Measurements from ENCODE around the gene SMC1B. TPM values are rescaled to one million over a fixed set of nuclear protein-coding genes. Genes with fewer than 3 reads are reported as not detected.
"Not testable (repeated sequence)": the region's sequence is repeated elsewhere in the genome, so short reads cannot be mapped to it uniquely, and the experiment has no call there.

SMC1B gene
- total RNA-seq, 2 donors from 2014 or later, result 0.07 to 0.14 TPM

GRCh38 chr22:45340323-45340722 lies 73.1 kb downstream of the SMC1B start:
- ATAC-seq (no peak), DNase-seq (ENCODE audit: low spot score) (no peak)
- Mint-ChIP-seq H3K27me3 (no peaks in the 10 kb centered on the region), H3K4me3 (no peak overlapping the region), H3K4me1 (ENCODE audit: low read depth in 2 of 2) (no peaks in the 10 kb centered on the region), H3K36me3 (peaks cover 16% of the 10 kb centered on the region), H3K9me3 (no peaks in the 10 kb centered on the region), H3K27ac (no peak overlapping the region)

- DNase-seq (ENCODE audit: low spot score), result no peak
- no peak overlapping the region for H3K4me3 Mint-ChIP-seq
- H3K27me3 Mint-ChIP-seq, result no peaks in the 10 kb centered on the region
- H3K9me3 Mint-ChIP-seq, result no peaks in the 10 kb centered on the region
- H3K27ac Mint-ChIP-seq, result no peak overlapping the region
- no peak for ATAC-seq
- H3K4me1 Mint-ChIP-seq (ENCODE audit: low read depth in 2 of 2), result peaks cover 0 to 6% of the 10 kb centered on the region in 2 donors
- peaks cover 21% of the 10 kb centered on the region for H3K36me3 Mint-ChIP-seq
These were observed 74.6 kb downstream of the SMC1B start for GRCh38 chr22:45338795-45339194.

- Mint-ChIP-seq H3K4me3 (no peak overlapping the region), H3K4me1 (ENCODE audit: low read depth in 2 of 2) (peaks cover 0 to 6% of the 10 kb centered on the region in 2 donors), H3K9me3 (no peaks in the 10 kb centered on the region), H3K27ac (no peak overlapping the region), H3K36me3 (peaks cover 21% of the 10 kb centered on the region), H3K27me3 (no peaks in the 10 kb centered on the region)
- no peak for DNase-seq (ENCODE audit: low spot score)
- no peak for ATAC-seq
These were observed 75.9 kb downstream of the SMC1B start for GRCh38 chr22:45337536-45337935.

- Mint-ChIP-seq H3K4me3 (no peak overlapping the region), H3K27me3 (no peaks in the 10 kb centered on the region), H3K36me3 (peaks cover 21% of the 10 kb centered on the region), H3K9me3 (no peaks in the 10 kb centered on the region), H3K27ac (no peak overlapping the region), H3K4me1 (ENCODE audit: low read depth in 2 of 2) (peaks cover 0 to 6% of the 10 kb centered on the region in 2 donors)
- DNase-seq (ENCODE audit: low spot score), result no peak
- no peak for ATAC-seq
These were observed 76.4 kb downstream of the SMC1B start for GRCh38 chr22:45336971-45337431.

GRCh38 chr22:45335854-45336522 lies 77.4 kb downstream of the SMC1B start:
- H3K27me3 Mint-ChIP-seq, result no peaks in the 10 kb centered on the region
- DNase-seq (ENCODE audit: low spot score) (no peak), ATAC-seq (no peak)
- H3K9me3 Mint-ChIP-seq, result no peaks in the 10 kb centered on the region
- no peak overlapping the region for H3K27ac Mint-ChIP-seq
- H3K4me1 Mint-ChIP-seq (ENCODE audit: low read depth in 2 of 2), result peaks cover 0 to 6% of the 10 kb centered on the region in 2 donors
- H3K4me3 Mint-ChIP-seq, result no peak overlapping the region
- H3K36me3 Mint-ChIP-seq, result peaks cover 21% of the 10 kb centered on the region

GRCh38 chr22:45335021-45335818 lies 78.2 kb downstream of the SMC1B start:
- no peaks in the 10 kb centered on the region for H3K9me3 Mint-ChIP-seq
- no peak overlapping the region for H3K4me3 Mint-ChIP-seq
- no peaks in the 10 kb centered on the region for H3K27me3 Mint-ChIP-seq
- H3K27ac Mint-ChIP-seq, result no peak overlapping the region
- H3K36me3 Mint-ChIP-seq, result peaks cover 16% of the 10 kb centered on the region
- ATAC-seq (no peak), DNase-seq (ENCODE audit: low spot score) (no peak)
- H3K4me1 Mint-ChIP-seq (ENCODE audit: low read depth in 2 of 2), result peaks cover 0 to 6% of the 10 kb centered on the region in 2 donors

- H3K4me1 Mint-ChIP-seq (ENCODE audit: low read depth in 2 of 2), result peaks cover 0 to 6% of the 10 kb centered on the region in 2 donors
- no peak for DNase-seq (ENCODE audit: low spot score)
- no peak overlapping the region for H3K27ac Mint-ChIP-seq
- no peaks in the 10 kb centered on the region for H3K9me3 Mint-ChIP-seq
- ATAC-seq, result no peak
- H3K27me3 Mint-ChIP-seq, result no peaks in the 10 kb centered on the region
- no peak overlapping the region for H3K4me3 Mint-ChIP-seq
- peaks cover 11% of the 10 kb centered on the region for H3K36me3 Mint-ChIP-seq
These were observed 78.9 kb downstream of the SMC1B start for GRCh38 chr22:45334528-45334927.

GRCh38 chr22:45334068-45334467 lies 79.3 kb downstream of the SMC1B start:
- peaks cover 11% of the 10 kb centered on the region for H3K36me3 Mint-ChIP-seq
- DNase-seq (ENCODE audit: low spot score) (no peak), ATAC-seq (no peak)
- H3K4me3 Mint-ChIP-seq, result no peak overlapping the region
- H3K4me1 Mint-ChIP-seq (ENCODE audit: low read depth in 2 of 2), result peaks cover 0 to 6% of the 10 kb centered on the region in 2 donors
- H3K27ac Mint-ChIP-seq, result no peak overlapping the region
- H3K27me3 Mint-ChIP-seq, result no peaks in the 10 kb centered on the region
- no peaks in the 10 kb centered on the region for H3K9me3 Mint-ChIP-seq

- no peak overlapping the region for H3K27ac Mint-ChIP-seq
- ATAC-seq (no peak), DNase-seq (ENCODE audit: low spot score) (no peak)
- peaks cover 0 to 8% of the 10 kb centered on the region in 2 donors for H3K4me1 Mint-ChIP-seq (ENCODE audit: low read depth in 2 of 2)
- peaks cover 11% of the 10 kb centered on the region for H3K36me3 Mint-ChIP-seq
- no peaks in the 10 kb centered on the region for H3K9me3 Mint-ChIP-seq
- no peaks in the 10 kb centered on the region for H3K27me3 Mint-ChIP-seq
- H3K4me3 Mint-ChIP-seq, result no peak overlapping the region
These were observed 81.4 kb downstream of the SMC1B start for GRCh38 chr22:45332001-45332400.

- no peak for ATAC-seq
- peaks cover 11% of the 10 kb centered on the region for H3K36me3 Mint-ChIP-seq
- DNase-seq (ENCODE audit: low spot score), result no peak
- no peaks in the 10 kb centered on the region for H3K27me3 Mint-ChIP-seq
- peaks cover 0 to 8% of the 10 kb centered on the region in 2 donors for H3K4me1 Mint-ChIP-seq (ENCODE audit: low read depth in 2 of 2)
- no peak overlapping the region for H3K27ac Mint-ChIP-seq
- no peak overlapping the region for H3K4me3 Mint-ChIP-seq
- no peaks in the 10 kb centered on the region for H3K9me3 Mint-ChIP-seq
These were observed 81.9 kb downstream of the SMC1B start for GRCh38 chr22:45331486-45331885.

GRCh38 chr22:45330548-45330947 lies 82.9 kb downstream of the SMC1B start:
- no peak overlapping the region for H3K4me3 Mint-ChIP-seq
- peaks cover 7% of the 10 kb centered on the region for H3K36me3 Mint-ChIP-seq
- H3K9me3 Mint-ChIP-seq, result no peaks in the 10 kb centered on the region
- H3K4me1 Mint-ChIP-seq (ENCODE audit: low read depth in 2 of 2), result peaks cover 0 to 8% of the 10 kb centered on the region in 2 donors
- no peak for DNase-seq (ENCODE audit: low spot score)
- no peak for ATAC-seq
- H3K27ac Mint-ChIP-seq, result no peak overlapping the region
- no peaks in the 10 kb centered on the region for H3K27me3 Mint-ChIP-seq

- peaks cover 4% of the 10 kb centered on the region for H3K36me3 Mint-ChIP-seq
- DNase-seq (ENCODE audit: low spot score) (no peak), ATAC-seq (no peak)
- H3K27me3 Mint-ChIP-seq, result no peaks in the 10 kb centered on the region
- no peak overlapping the region for H3K4me3 Mint-ChIP-seq
- peaks cover 0 to 8% of the 10 kb centered on the region in 2 donors for H3K4me1 Mint-ChIP-seq (ENCODE audit: low read depth in 2 of 2)
- no peaks in the 10 kb centered on the region for H3K9me3 Mint-ChIP-seq
- no peak overlapping the region for H3K27ac Mint-ChIP-seq
These were observed 83.9 kb downstream of the SMC1B start for GRCh38 chr22:45329530-45329936.

- Mint-ChIP-seq H3K27me3 (no peaks in the 10 kb centered on the region), H3K27ac (peak overlapping the region in 1 of 2 donors; percentile 25), H3K4me1 (ENCODE audit: low read depth in 2 of 2) (peaks cover 0 to 4% of the 10 kb centered on the region in 2 donors), H3K4me3 (no peak overlapping the region), H3K9me3 (no peaks in the 10 kb centered on the region), H3K36me3 (no peaks in the 10 kb centered on the region)
- DNase-seq (ENCODE audit: low spot score), result no peak
- ATAC-seq, result no peak
These were observed 84.4 kb downstream of the SMC1B start for GRCh38 chr22:45328822-45329529.

- not testable (repeated sequence) for H3K36me3 Mint-ChIP-seq; H3K27me3 Mint-ChIP-seq; H3K9me3 Mint-ChIP-seq; H3K4me1 Mint-ChIP-seq (ENCODE audit: low read depth in 2 of 2); DNase-seq (ENCODE audit: low spot score); ATAC-seq; H3K4me3 Mint-ChIP-seq
- peak overlapping the region in 1 of 2 donors; percentile 25 for H3K27ac Mint-ChIP-seq
These were observed 85.1 kb downstream of the SMC1B start for GRCh38 chr22:45328261-45328660.
